Measurements from ENCODE around the gene C3orf70.

- no peak for TF ChIP-seq POLR2AphosphoS5 (IDR thresholded peaks at IDR 0.05; ENCODE audit: low read depth, low read length)
- TF ChIP-seq POLR2A (IDR thresholded peaks at IDR 0.05; ENCODE audit: low read depth, low read length) = no peak
- no peak for TF ChIP-seq SPI1 (IDR thresholded peaks at IDR 0.05; ENCODE audit: low read depth, low read length)
- TF ChIP-seq POU2F2 (IDR thresholded peaks at IDR 0.05; ENCODE audit: low read depth, low read length) = no peak
- TF ChIP-seq TAF1 (IDR thresholded peaks at IDR 0.05; ENCODE audit: low read depth, low read length) = no peak
Observed at GRCh38 chr3:185195652-185196051, 42.8 kb upstream of the C3orf70 start.
